Sigmoid colon (tissue), 7 donors: ENCODE results near the gene TNPO3. TPM values are rescaled to one million over a fixed set of nuclear protein-coding genes. Genes with fewer than 3 reads are reported as not detected.

Source experiments
- DNase-seq: peaks from one replicate; pipeline ENCODE4 v3.0.0-alpha.2; 2019
- H3K27ac ChIP-seq, 4 donors: fragments of 200-600 bp; sonication (generic); one replicate each; pipeline ENCODE4 v1.5.1; 2016 to 2019; ENCODE audit warnings: mild to moderate bottlenecking in 1 of 4
- H3K27me3 ChIP-seq, 3 donors: fragments of 200-600 bp; sonication (generic); one replicate each; pipeline ENCODE4 v1.5.1; 2019; ENCODE audit warnings: mild to moderate bottlenecking in 1 of 3
- H3K36me3 ChIP-seq, 4 donors: fragments of 200-600 bp; sonication (generic); one replicate each; pipeline ENCODE4 v1.5.1; 2016 to 2019
- H3K4me1 ChIP-seq, 4 donors: fragments of 200-600 bp; sonication (generic); one replicate each; pipeline ENCODE4 v1.5.1; 2017 to 2019
- H3K4me3 ChIP-seq, 4 donors: fragments of 200-600 bp; sonication (generic); one replicate each; pipeline ENCODE4 v1.5.1; 2017 to 2019; ENCODE audit warnings: mild to moderate bottlenecking in 2 of 4, moderate library complexity in 1 of 4
- H3K9me3 ChIP-seq, 4 donors: fragments of 200-600 bp in 3 of 4; sonication (generic) in 3 of 4; one replicate each; pipeline versions ENCODE4 v1.5.1 to v1.6.1; 2013 to 2019
- CTCF ChIP-seq, 4 experiments: fragments of 450-650 bp in 3 of 4; fragments of 200-600 bp in 1 of 4; IDR thresholded peaks; one replicate each; pipeline ENCODE4 v1.5.1; 2016 to 2019; ENCODE audit warnings: antibody characterized with exemption in 4 of 4, mild to moderate bottlenecking in 3 of 4, moderate library complexity in 2 of 4
- EP300 ChIP-seq, 4 donors: sonication (generic); formaldehyde crosslinking; IDR thresholded peaks; one replicate each; pipeline ENCODE4 v1.6.1; 2017; ENCODE audit warnings: antibody characterized with exemption in 4 of 4
- POLR2A ChIP-seq, 2 donors: fragments of 450-650 bp; IDR thresholded peaks; one replicate each; pipeline ENCODE4 v1.6.1; 2016; ENCODE audit warnings: antibody characterized with exemption in 2 of 2, mild to moderate bottlenecking in 2 of 2, moderate library complexity in 2 of 2
- POLR2AphosphoS5 ChIP-seq, 4 donors: sonication (generic); formaldehyde crosslinking; IDR thresholded peaks; one replicate each; pipeline ENCODE4 v1.6.1; 2017; ENCODE audit warnings: antibody characterized with exemption in 4 of 4
- WGBS, 2 donors: extraction: QIAGEN DNeasy Blood & Tissue Kit; methylation state at CpG; one replicate each; pipeline ENCODE4 v1.1.7; 2013; 5-methylcytosine and 5-hydroxymethylcytosine counted together
- intact Hi-C: fragments of 100-400 bp; cut with DNase I; formaldehyde crosslinking; loops from one replicate; pipeline ENCODE4 v1.15.1; 2023
- polyA plus RNA-seq, 3 donors: library from polyadenylated mRNA; stranded (reverse); fragments of 200-250 nt; gene quantifications; one replicate each; pipeline ENCODE4 v1.2.3, GENCODE V29; 2013
- total RNA-seq, 4 donors: library from RNA; depleted of rRNA; stranded (reverse); fragments of >200 nt; gene quantifications; one replicate each; pipeline ENCODE4 v1.1.0, GENCODE V29; 2016
- donor health status: healthy with polysubstance abuse.
- donor health status: Bipolar disorder and iron deficiency.
- donor health status: healthy.

TNPO3 gene
- total and polyA plus RNA-seq, 7 donors: 13.2 to 40.5 (median 35.2) TPM

GRCh38 chr7:129098409-129099084, 43.6 kb upstream of the TNPO3 start:
- TF ChIP-seq EP300 (IDR thresholded peaks at IDR 0.05) (no peak), POLR2A (IDR thresholded peaks at IDR 0.05) (no peak), POLR2AphosphoS5 (IDR thresholded peaks at IDR 0.05) (no peak), CTCF (IDR thresholded peaks at IDR 0.05) (no peak)
- H3K4me1 ChIP-seq: no peaks in the 10 kb centered on the region
- H3K4me3 ChIP-seq: no peak overlapping the region
- no peaks in the 10 kb centered on the region for H3K36me3 ChIP-seq
- intact Hi-C loops: no loop called here
- no peaks in the 10 kb centered on the region for H3K27me3 ChIP-seq
- 57 to 90% methylated on average over 8 of the region's 8 CpGs for WGBS, 2 donors
- DNase-seq: no peak
- H3K9me3 ChIP-seq: no peaks in the 10 kb centered on the region
- no peak overlapping the region for H3K27ac ChIP-seq

- Histone ChIP-seq H3K4me1 (peaks cover 0 to 4% (median 0%) of the 10 kb centered on the region in 4 donors), H3K27me3 (no peaks in the 10 kb centered on the region), H3K27ac (no peak overlapping the region), H3K36me3 (no peaks in the 10 kb centered on the region), H3K4me3 (no peak overlapping the region), H3K9me3 (no peaks in the 10 kb centered on the region)
- no peak for DNase-seq
- intact Hi-C loops: no loop called here
- TF ChIP-seq POLR2AphosphoS5 (IDR thresholded peaks at IDR 0.05) (no peak), POLR2A (IDR thresholded peaks at IDR 0.05) (no peak), EP300 (IDR thresholded peaks at IDR 0.05) (no peak), CTCF (IDR thresholded peaks at IDR 0.05) (no peak)
- 44% methylated on average over 6 of the region's 6 CpGs for WGBS, 2 donors
Measured at GRCh38 chr7:129095258-129095657, 40.3 kb upstream of the TNPO3 start.

- Histone ChIP-seq H3K27ac (no peak overlapping the region), H3K4me3 (no peak overlapping the region), H3K4me1 (peaks cover 0 to 4% (median 0%) of the 10 kb centered on the region in 4 donors), H3K27me3 (no peaks in the 10 kb centered on the region), H3K36me3 (no peaks in the 10 kb centered on the region), H3K9me3 (no peaks in the 10 kb centered on the region)
- no peak for DNase-seq
- 90 to 95% methylated on average over 5 of the region's 5 CpGs for WGBS, 2 donors
- intact Hi-C loops: loop anchor here (5.0 kb wide), 1 partner anchor 37 kb away; the partner anchor contains the start of gene TNPO3
- TF ChIP-seq POLR2A (IDR thresholded peaks at IDR 0.05) (no peak), POLR2AphosphoS5 (IDR thresholded peaks at IDR 0.05) (no peak), CTCF (IDR thresholded peaks at IDR 0.05) (no peak), EP300 (IDR thresholded peaks at IDR 0.05) (no peak)
Measured at GRCh38 chr7:129094501-129094900, 39.6 kb upstream of the TNPO3 start.

- peaks cover 0 to 4% (median 0%) of the 10 kb centered on the region in 4 donors for H3K4me1 ChIP-seq
- intact Hi-C loops: loop anchor here (5.0 kb wide), 1 partner anchor 37 kb away; the partner anchor contains the start of gene TNPO3
- H3K4me3 ChIP-seq: no peak overlapping the region
- H3K27me3 ChIP-seq: no peaks in the 10 kb centered on the region
- DNase-seq: no peak
- H3K27ac ChIP-seq: no peak overlapping the region
- H3K9me3 ChIP-seq: no peaks in the 10 kb centered on the region
- no peaks in the 10 kb centered on the region for H3K36me3 ChIP-seq
- TF ChIP-seq POLR2A (IDR thresholded peaks at IDR 0.05): no peak
- TF ChIP-seq POLR2AphosphoS5 (IDR thresholded peaks at IDR 0.05): no peak
- no peak for TF ChIP-seq CTCF (IDR thresholded peaks at IDR 0.05)
- no peak for TF ChIP-seq EP300 (IDR thresholded peaks at IDR 0.05)
- WGBS, 2 donors: 52 to 53% methylated on average over 1 of the region's 1 CpG
Measured at GRCh38 chr7:129093867-129094456, 39.1 kb upstream of the TNPO3 start.
